AG09319 (cell line): ENCODE data around the gene ADGRL3.
"Not testable (repeated sequence)": the region's sequence is repeated elsewhere in the genome, so short reads cannot be mapped to it uniquely, and the experiment has no call there.

Source experiments
- DNase-seq: peaks from one replicate; pipeline ENCODE4 v3.0.0-alpha.2; 2010; ENCODE audit warnings: low read depth; ENCODE audit errors: extremely low read depth
- TF ChIP-seq, protein P1 (sequence below): IDR thresholded peaks from 2 replicates; pipeline ENCODE4 v1.5.1; 2011; ENCODE audit warnings: low read depth, mild to moderate bottlenecking, inconsistent platforms, low read length, moderate library complexity

Gene ADGRL3

DNA sequence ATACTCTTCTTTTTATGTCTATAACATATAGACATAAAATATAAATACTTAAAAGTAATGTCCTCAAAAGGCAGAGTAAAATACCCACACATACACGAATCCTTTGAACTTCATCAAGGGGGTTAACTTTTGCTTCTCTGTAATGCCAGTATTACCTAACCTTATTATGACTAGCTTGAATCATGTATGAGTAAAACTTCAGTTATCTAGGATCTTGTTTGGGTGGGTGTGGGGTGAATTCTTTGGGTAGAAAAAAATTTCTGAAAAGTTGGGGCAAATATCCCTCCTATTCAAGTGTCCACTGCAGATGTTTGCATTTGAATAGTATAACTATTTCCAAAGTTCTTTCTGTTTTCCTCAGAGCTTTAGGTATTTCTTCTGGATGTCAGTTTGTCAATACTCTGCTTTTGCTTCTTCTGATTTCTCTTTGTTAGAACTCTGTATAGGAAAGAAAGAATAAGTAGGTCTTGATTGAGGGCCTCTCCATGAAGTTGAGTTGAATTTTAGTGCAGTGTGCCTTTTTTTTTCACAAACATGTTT is 173.8 kb downstream of the ADGRL3 start:
- TF ChIP-seq, protein P1, sequence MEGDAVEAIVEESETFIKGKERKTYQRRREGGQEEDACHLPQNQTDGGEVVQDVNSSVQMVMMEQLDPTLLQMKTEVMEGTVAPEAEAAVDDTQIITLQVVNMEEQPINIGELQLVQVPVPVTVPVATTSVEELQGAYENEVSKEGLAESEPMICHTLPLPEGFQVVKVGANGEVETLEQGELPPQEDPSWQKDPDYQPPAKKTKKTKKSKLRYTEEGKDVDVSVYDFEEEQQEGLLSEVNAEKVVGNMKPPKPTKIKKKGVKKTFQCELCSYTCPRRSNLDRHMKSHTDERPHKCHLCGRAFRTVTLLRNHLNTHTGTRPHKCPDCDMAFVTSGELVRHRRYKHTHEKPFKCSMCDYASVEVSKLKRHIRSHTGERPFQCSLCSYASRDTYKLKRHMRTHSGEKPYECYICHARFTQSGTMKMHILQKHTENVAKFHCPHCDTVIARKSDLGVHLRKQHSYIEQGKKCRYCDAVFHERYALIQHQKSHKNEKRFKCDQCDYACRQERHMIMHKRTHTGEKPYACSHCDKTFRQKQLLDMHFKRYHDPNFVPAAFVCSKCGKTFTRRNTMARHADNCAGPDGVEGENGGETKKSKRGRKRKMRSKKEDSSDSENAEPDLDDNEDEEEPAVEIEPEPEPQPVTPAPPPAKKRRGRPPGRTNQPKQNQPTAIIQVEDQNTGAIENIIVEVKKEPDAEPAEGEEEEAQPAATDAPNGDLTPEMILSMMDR: no peak
- DNase-seq: no peak

DNA sequence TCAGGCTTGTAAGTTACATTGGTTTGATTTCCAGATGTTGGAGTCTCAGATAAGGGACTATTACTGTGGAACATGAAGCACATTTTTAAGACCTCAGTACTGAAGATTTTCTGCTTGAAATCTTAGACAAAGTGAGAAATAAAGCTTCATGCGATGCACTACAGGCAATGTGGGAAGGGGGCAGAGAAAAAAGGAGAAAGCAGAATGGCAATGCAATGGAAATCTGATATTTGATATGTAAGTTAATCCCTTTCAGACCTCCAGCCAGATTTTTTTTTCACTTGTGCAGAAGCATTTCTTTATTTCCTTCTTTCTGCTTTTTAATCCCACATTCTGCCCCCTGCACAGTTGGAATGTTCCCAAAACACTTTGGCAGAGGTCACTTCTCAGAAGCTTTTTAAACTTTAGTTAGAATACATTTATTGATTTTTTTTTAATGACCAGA is 174.3 kb downstream of the ADGRL3 start:
- TF ChIP-seq, protein P1: no peak
- DNase-seq: no peak

DNA sequence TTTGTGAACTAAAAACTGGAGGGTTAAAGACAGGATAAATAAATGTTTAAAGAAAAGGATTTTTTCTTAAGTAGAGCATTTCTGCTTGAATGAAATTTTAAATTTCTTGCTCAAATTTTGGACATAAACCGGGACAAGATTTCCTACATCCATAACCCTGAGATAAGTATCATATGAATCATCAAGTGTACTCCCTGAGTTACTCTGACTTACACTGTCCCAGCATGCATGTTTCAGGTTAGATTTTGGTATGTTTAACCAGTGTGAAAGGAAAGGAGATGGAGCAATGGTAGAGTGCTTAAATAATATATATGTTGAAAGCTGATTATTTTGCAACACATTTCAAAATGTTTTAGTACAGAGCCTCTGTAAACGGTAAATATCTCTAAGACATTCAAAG is 175.2 kb downstream of the ADGRL3 start:
- TF ChIP-seq, protein P1: no peak
- no peak for DNase-seq

DNA sequence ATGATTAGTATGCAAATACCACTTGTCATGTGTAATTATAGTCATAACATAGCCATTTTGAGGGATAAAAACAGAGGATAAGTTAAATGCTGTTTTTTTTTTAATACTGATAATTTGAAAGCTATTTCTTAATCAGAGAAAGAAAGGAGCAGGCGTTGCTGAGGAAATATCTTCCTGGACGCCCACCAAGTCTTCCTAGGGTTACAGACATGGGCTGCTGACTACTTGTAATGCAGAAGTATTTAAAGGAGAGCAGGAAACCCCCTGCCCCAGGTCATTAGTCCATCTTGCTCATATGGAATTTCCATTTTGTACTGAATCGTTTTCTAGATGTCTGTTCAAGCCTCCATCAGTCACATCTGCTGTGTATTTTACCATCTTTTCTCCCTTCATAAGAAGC is 176.2 kb downstream of the ADGRL3 start:
- TF ChIP-seq, protein P1: no peak
- no peak for DNase-seq

DNA sequence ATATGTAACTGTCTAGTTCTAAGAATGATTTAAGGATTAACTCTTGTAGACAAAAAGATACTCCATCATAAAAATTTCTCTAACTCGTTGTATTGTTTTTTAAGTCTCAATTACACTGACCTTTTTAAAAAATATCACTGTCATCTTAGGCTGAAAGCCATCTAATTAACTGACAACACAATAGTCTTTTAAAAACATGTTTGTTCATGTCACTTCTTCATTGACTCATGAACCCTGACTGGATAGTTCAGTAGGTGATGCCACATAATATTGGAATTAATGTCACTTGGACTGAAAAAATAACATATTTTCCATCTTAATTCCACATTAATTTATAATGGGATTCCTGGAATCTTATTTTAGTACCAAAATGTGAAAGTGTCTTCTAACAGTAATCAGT is 179.3 kb downstream of the ADGRL3 start:
- no peak for DNase-seq
- TF ChIP-seq, protein P1: no peak

DNA sequence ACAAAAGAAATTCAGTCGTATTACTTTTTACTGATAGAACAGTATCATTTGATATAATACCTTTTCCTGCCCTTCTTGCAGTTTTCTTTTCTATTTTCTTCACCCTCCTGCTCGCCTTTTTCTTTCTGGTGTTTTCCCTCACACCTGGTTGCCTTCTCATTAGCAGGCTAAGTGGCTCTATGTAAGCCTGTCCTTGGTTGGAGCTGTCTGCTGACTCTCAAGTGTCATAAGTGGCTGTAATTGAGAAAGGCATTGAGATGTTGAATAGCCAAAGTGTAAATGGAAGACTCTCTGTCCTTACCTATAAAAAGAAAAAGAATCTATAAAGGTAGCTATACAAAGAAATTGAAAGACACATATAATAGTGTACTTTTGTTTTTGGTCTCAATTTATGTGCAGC is 180.7 kb downstream of the ADGRL3 start:
- TF ChIP-seq, protein P1: no peak
- DNase-seq: no peak

DNA sequence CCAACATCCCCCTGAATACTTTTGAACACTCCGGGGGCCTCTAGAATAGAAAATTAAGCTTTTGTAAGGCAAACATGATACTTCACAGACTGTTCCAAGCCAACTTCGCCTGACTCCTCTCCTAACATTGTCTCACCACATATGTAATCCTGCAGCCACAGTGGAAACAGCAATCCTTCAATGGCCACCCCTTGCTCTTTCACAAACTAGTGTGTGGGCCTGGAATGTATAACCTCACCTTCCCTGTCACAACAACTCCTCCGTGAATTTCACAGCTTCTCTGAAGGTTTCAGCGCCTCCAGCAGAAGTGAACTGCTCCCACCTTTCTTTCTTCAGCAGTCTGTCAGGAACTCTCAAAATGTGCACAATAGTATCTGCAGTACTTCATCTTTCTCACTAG is 185.1 kb downstream of the ADGRL3 start:
- TF ChIP-seq, protein P1: no peak

GRCh38 chr4:61387372-61387771 is 187.2 kb downstream of the ADGRL3 start:
- DNase-seq: not testable (repeated sequence)

More for the DNA sequence above, 185.1 kb downstream of the ADGRL3 start:
- DNase-seq: no peak
